ENCODE results near the gene DIAPH3.
"Not testable (repeated sequence)": the region's sequence is repeated elsewhere in the genome, so short reads cannot be mapped to it uniquely, and the experiment has no call there.

DIAPH3 gene

GRCh38 chr13:60163478-60164233, at the start of gene DIAPH3:
Gene DIAPH3 (minus strand): TSS chr13:60163928. CDS start chr13:60163766, 162 bp downstream.
- peak; percentile 91 for DNase-seq (ENCODE audit: low read depth)

GRCh38 chr13:60213236-60213744, 49.6 kb upstream of the DIAPH3 start:
- no peak for DNase-seq (ENCODE audit: low read depth)

GRCh38 chr13:60211548-60211947, 47.8 kb upstream of the DIAPH3 start:
- DNase-seq (ENCODE audit: low read depth), result no peak

- DNase-seq (ENCODE audit: low read depth), result no peak
Observed at GRCh38 chr13:60210510-60211330, 47.0 kb upstream of the DIAPH3 start.

GRCh38 chr13:60205499-60205898, 41.8 kb upstream of the DIAPH3 start:
- DNase-seq (ENCODE audit: low read depth), result not testable (repeated sequence)

GRCh38 chr13:60201286-60201685, 37.6 kb upstream of the DIAPH3 start:
- DNase-seq (ENCODE audit: low read depth), result no peak

GRCh38 chr13:60195893-60196292, 32.2 kb upstream of the DIAPH3 start:
- not testable (repeated sequence) for DNase-seq (ENCODE audit: low read depth)

GRCh38 chr13:60182907-60183306, 19.2 kb upstream of the DIAPH3 start:
- DNase-seq (ENCODE audit: low read depth), result no peak

- no peak for DNase-seq (ENCODE audit: low read depth)
Observed at GRCh38 chr13:60178327-60178726, 14.6 kb upstream of the DIAPH3 start.

- DNase-seq (ENCODE audit: low read depth), result no peak
Observed at GRCh38 chr13:60175571-60175970, 11.8 kb upstream of the DIAPH3 start.

GRCh38 chr13:60174113-60174512, 10.4 kb upstream of the DIAPH3 start:
- no peak for DNase-seq (ENCODE audit: low read depth)

GRCh38 chr13:60172111-60172510, 8.4 kb upstream of the DIAPH3 start:
- DNase-seq (ENCODE audit: low read depth), result no peak

GRCh38 chr13:60170414-60170813, 6.7 kb upstream of the DIAPH3 start:
- no peak for DNase-seq (ENCODE audit: low read depth)

GRCh38 chr13:60169239-60170031, 5.7 kb upstream of the DIAPH3 start:
- no peak for DNase-seq (ENCODE audit: low read depth)

- DNase-seq (ENCODE audit: low read depth), result no peak
Observed at GRCh38 chr13:60167121-60167520, 3.4 kb upstream of the DIAPH3 start.

- no peak for DNase-seq (ENCODE audit: low read depth)
Observed at GRCh38 chr13:60165391-60166099, 1.8 kb upstream of the DIAPH3 start.

GRCh38 chr13:60164234-60164889, 634 bp upstream of the DIAPH3 start:
- no peak for DNase-seq (ENCODE audit: low read depth)

- no peak for DNase-seq (ENCODE audit: low read depth)
Observed at GRCh38 chr13:60162096-60162495, 1.6 kb downstream of the DIAPH3 start.

GRCh38 chr13:60158321-60158801, 5.4 kb downstream of the DIAPH3 start:
- DNase-seq (ENCODE audit: low read depth), result no peak

GRCh38 chr13:60155978-60156377, 7.8 kb downstream of the DIAPH3 start:
- no peak for DNase-seq (ENCODE audit: low read depth)

- DNase-seq (ENCODE audit: low read depth), result no peak
Observed at GRCh38 chr13:60152904-60153303, 10.8 kb downstream of the DIAPH3 start.

Measured in stromal cell of bone marrow (primary cell).